Thoracic aorta (tissue), 2 donors: ENCODE measurements around the gene SHC2. TPM values are rescaled to one million over a fixed set of nuclear protein-coding genes. Genes with fewer than 3 reads are reported as not detected.

Source experiments
- ATAC-seq: fragments of 150-250 bp; one replicate; pipeline ENCODE4 v1.8.0; 2017; ENCODE audit warnings: low read depth; ENCODE audit not compliant: insufficient number of reproducible peaks, low FRiP score
- DNase-seq: peaks from one replicate; pipeline ENCODE4 v3.0.0-alpha.2; 2020; ENCODE audit warnings: low spot score
- H3K27ac ChIP-seq, 2 donors: fragments of 200-600 bp; sonication (generic); 1 replicate in 1 of 2; 2 replicates in 1 of 2; pipeline ENCODE4 v1.5.1; 2016; ENCODE audit warnings: mild to moderate bottlenecking in 2 of 2, moderate library complexity in 2 of 2
- H3K27me3 ChIP-seq: fragments of 200-600 bp; sonication (generic); replicated peaks from 2 replicates; pipeline ENCODE4 v1.6.0; 2016; ENCODE audit warnings: mild to moderate bottlenecking; ENCODE audit not compliant: insufficient read depth
- H3K36me3 ChIP-seq: fragments of 200-600 bp; sonication (generic); one replicate; pipeline ENCODE4 v1.5.1; 2016
- H3K4me1 ChIP-seq, 2 donors: fragments of 200-600 bp; sonication (generic); 1 replicate in 1 of 2; 2 replicates in 1 of 2; pipeline versions ENCODE4 v1.5.1 to v1.6.0; 2016; ENCODE audit warnings: low read depth in 2 of 2, mild to moderate bottlenecking in 1 of 2; ENCODE audit not compliant: control insufficient read depth in 1 of 2
- H3K4me3 ChIP-seq: fragments of 200-600 bp; sonication (generic); 2 replicates; pipeline ENCODE4 v1.5.1; 2016; ENCODE audit warnings: mild to moderate bottlenecking
- H3K9me3 ChIP-seq: fragments of 200-600 bp; sonication (generic); 2 replicates; pipeline ENCODE4 v1.5.1; 2016
- CTCF ChIP-seq: fragments of 200-600 bp; sonication (generic); IDR thresholded peaks from one replicate; pipeline ENCODE4 v1.5.1; 2019; ENCODE audit warnings: antibody characterized with exemption
- total RNA-seq, 2 donors: library from RNA; depleted of rRNA; stranded (reverse); fragments of >200 nt; gene quantifications; one replicate each; pipeline versions ENCODE4 v1.1.0 to v1.2.3, GENCODE V29; 2016

SHC2 gene
- total RNA-seq, 2 donors from 2014 or later: 17.2 to 18.8 TPM

GRCh38 chr19:441213-441836 lies 19.5 kb downstream of the SHC2 start:
- H3K4me3 ChIP-seq: no peak overlapping the region
- H3K27me3 ChIP-seq: no peaks in the 10 kb centered on the region
- no peaks in the 10 kb centered on the region for H3K9me3 ChIP-seq
- H3K27ac ChIP-seq: no peak overlapping the region
- no peaks in the 10 kb centered on the region for H3K36me3 ChIP-seq
- ATAC-seq (no peak), DNase-seq (no peak)
- no peaks in the 10 kb centered on the region for H3K4me1 ChIP-seq
- TF ChIP-seq CTCF: no peak

- no peak for DNase-seq
- ATAC-seq: no peak
- H3K36me3 ChIP-seq: no peaks in the 10 kb centered on the region
- H3K4me1 ChIP-seq: no peaks in the 10 kb centered on the region
- no peak for TF ChIP-seq CTCF
- no peaks in the 10 kb centered on the region for H3K9me3 ChIP-seq
- no peaks in the 10 kb centered on the region for H3K27me3 ChIP-seq
- H3K4me3 ChIP-seq: no peak overlapping the region
- H3K27ac ChIP-seq: no peak overlapping the region
Observed at GRCh38 chr19:440391-441212, 20.2 kb downstream of the SHC2 start.

GRCh38 chr19:439167-439900 lies 21.5 kb downstream of the SHC2 start:
- Histone ChIP-seq H3K4me3 (no peak overlapping the region), H3K4me1 (no peaks in the 10 kb centered on the region), H3K36me3 (no peaks in the 10 kb centered on the region), H3K9me3 (no peaks in the 10 kb centered on the region), H3K27me3 (no peaks in the 10 kb centered on the region), H3K27ac (no peak overlapping the region)
- DNase-seq: no peak
- TF ChIP-seq CTCF: no peak
- no peak for ATAC-seq

GRCh38 chr19:438416-438958 lies 22.3 kb downstream of the SHC2 start:
- no peaks in the 10 kb centered on the region for H3K4me1 ChIP-seq
- no peak overlapping the region for H3K27ac ChIP-seq
- no peak overlapping the region for H3K4me3 ChIP-seq
- no peaks in the 10 kb centered on the region for H3K9me3 ChIP-seq
- H3K36me3 ChIP-seq: no peaks in the 10 kb centered on the region
- TF ChIP-seq CTCF: no peak
- no peak for DNase-seq
- no peaks in the 10 kb centered on the region for H3K27me3 ChIP-seq
- no peak for ATAC-seq

- no peaks in the 10 kb centered on the region for H3K36me3 ChIP-seq
- TF ChIP-seq CTCF: no peak
- ATAC-seq: no peak
Observed at GRCh38 chr19:437041-437440, 23.8 kb downstream of the SHC2 start.

More at GRCh38 chr19:437041-437440, 23.8 kb downstream of the SHC2 start:
- Histone ChIP-seq H3K27me3 (no peaks in the 10 kb centered on the region), H3K4me3 (no peak overlapping the region), H3K4me1 (no peaks in the 10 kb centered on the region), H3K9me3 (no peaks in the 10 kb centered on the region), H3K27ac (no peak overlapping the region)
- no peak for DNase-seq
